ENCODE measurements around the gene DKC1.
A peak's percentile ranks its signal among the peaks of the same experiment; 100 is the strongest.

Gene DKC1

DNA sequence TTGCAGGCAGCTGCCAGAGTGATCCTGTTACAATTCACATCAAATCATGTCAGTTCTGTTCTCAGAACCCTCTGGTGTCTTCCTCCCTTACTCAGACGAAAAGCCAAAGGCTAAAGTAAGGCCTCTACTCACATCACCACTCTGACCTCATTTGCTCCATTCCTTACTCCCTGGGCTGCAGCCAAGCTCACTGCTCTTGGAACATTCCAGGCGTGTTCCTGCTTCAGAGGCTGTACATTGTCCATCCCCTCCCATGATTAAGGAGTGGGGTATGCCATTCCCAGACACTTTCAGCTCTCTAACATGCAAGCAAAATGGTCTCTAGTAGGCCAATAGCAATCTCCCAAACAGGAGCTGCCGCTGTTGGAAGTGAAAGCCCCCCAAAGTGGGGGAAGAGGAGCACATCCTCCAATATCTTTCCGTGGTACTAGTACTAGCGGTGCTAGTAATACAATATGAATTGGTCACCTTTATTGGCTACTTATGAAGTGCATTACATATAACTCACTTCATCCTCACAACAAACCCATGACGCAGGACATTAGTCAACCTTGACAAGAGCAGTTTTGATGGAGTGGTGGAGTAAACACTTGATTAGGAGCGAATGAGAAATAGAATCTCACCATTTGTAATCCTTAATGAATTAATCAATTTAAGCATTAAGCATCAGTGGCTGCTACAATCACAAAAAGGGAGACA lies 26.8 kb upstream of the DKC1 start:
- H3K4me3 ChIP-seq (ENCODE audit: low read depth, low read length) = no peak overlapping the region
- TF ChIP-seq, protein P1, sequence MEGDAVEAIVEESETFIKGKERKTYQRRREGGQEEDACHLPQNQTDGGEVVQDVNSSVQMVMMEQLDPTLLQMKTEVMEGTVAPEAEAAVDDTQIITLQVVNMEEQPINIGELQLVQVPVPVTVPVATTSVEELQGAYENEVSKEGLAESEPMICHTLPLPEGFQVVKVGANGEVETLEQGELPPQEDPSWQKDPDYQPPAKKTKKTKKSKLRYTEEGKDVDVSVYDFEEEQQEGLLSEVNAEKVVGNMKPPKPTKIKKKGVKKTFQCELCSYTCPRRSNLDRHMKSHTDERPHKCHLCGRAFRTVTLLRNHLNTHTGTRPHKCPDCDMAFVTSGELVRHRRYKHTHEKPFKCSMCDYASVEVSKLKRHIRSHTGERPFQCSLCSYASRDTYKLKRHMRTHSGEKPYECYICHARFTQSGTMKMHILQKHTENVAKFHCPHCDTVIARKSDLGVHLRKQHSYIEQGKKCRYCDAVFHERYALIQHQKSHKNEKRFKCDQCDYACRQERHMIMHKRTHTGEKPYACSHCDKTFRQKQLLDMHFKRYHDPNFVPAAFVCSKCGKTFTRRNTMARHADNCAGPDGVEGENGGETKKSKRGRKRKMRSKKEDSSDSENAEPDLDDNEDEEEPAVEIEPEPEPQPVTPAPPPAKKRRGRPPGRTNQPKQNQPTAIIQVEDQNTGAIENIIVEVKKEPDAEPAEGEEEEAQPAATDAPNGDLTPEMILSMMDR (IDR thresholded peaks at IDR 0.05; ENCODE audit: borderline replicate concordance, insufficient read depth, low read depth, low read length) = no peak

DNA sequence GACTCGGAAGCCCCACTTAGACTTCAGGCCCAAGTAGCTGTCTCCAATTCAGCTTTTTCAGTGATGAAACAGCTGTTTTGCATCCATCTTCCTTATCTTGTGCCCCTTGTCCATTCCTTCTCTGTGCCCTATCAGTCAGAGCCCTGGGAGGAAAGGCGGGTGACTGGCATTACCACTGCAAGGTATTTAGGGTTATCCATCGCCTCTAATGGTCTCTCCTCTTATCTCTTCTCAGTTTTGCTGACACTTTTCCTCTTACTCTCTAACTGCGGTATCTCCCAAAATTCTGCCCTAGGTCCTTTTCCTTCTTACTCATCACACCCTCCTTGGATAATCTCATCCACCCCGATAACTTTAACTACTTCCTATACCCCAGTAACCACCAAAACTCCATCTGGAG lies 25.5 kb upstream of the DKC1 start:
- TF ChIP-seq, protein P1 (IDR thresholded peaks at IDR 0.05; ENCODE audit: borderline replicate concordance, insufficient read depth, low read depth, low read length) = no peak
- no peak overlapping the region for H3K4me3 ChIP-seq (ENCODE audit: low read depth, low read length)

GRCh38 chrX:154738011-154738738 lies 24.5 kb upstream of the DKC1 start:
- no peak overlapping the region for H3K4me3 ChIP-seq (ENCODE audit: low read depth, low read length)
- TF ChIP-seq, protein P1 (IDR thresholded peaks at IDR 0.05; ENCODE audit: borderline replicate concordance, insufficient read depth, low read depth, low read length) = no peak

DNA sequence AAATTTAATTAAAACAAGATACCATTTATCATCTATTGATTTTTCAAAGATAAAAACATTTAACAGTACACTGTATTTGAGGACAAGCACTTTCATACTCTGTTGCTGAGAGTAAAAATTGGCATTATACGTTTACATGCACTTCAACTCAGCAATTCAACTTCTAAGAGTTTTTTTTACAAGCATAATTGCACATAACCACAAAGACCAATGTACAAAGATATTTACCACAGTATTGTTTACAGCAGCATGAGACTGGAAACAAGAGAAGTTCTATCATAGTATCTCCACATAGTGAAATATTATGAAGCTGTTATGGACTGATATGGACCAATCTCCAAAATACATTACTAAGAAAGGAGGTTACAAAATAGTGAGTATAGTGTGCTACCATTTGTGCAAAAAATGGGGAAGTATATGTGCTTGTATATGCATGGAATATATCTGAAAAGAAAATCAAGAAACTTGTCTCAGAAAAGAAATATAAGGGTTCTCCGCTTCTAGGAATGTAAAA lies 22.7 kb upstream of the DKC1 start:
- H3K4me3 ChIP-seq (ENCODE audit: low read depth, low read length) = no peak overlapping the region
- TF ChIP-seq, protein P1 (IDR thresholded peaks at IDR 0.05; ENCODE audit: borderline replicate concordance, insufficient read depth, low read depth, low read length) = no peak

DNA sequence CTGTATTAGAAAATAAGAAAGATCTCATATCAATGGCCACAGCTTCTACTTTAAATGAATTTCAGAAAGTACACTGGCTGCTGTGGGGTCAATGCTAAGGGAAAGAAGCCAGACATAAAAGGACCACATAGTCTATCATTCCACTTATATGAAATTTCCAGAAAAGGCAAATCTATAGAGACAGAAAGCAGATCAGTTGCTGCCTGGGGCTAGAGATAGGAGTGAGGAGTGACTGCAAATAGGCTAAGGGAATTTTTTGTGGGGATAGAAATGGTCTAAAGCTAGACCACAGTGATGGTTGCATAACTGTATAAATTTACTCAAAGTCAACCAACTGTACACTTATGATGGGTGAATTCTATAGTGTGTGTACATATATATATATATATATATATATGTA lies 20.1 kb upstream of the DKC1 start:
- H3K4me3 ChIP-seq (ENCODE audit: low read depth, low read length) = no peak overlapping the region
- TF ChIP-seq, protein P1 (IDR thresholded peaks at IDR 0.05; ENCODE audit: borderline replicate concordance, insufficient read depth, low read depth, low read length) = no peak

DNA sequence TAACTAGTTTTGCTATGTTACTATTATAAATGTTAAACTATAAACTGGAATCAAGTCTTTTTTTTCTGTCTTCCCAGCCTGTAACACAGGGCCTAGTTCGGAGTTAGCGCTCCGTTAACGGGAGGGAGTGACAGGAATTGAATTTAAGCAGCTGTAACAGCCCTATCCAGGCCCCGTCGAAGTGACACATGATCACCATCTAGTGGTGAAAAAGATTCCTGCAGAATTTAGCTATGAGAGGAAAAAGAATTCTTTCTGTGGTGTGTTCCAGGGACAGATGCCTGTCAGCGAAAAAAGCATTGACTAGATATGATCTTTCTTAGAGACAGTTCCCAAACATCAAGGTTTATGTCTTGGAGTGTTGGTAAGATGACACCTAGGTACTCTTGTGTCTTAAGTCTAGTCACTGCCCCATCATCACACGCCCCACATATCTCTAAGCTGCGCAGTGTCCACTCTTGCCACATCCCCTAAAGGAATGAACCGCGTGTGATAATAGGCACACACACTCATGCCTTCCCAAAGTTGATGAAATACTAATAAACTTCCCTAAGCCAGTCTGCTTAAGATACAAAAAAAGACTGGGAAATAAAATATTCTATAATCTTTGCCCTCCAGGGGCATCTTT lies 13.8 kb upstream of the DKC1 start:
- H3K4me3 ChIP-seq (ENCODE audit: low read depth, low read length) = no peak overlapping the region
- TF ChIP-seq, protein P1 (IDR thresholded peaks at IDR 0.05; ENCODE audit: borderline replicate concordance, insufficient read depth, low read depth, low read length) = peak; percentile 66

Measured in GM12875 (cell line).